Transverse colon (tissue), 4 donors: ENCODE data around the gene MPPED1. TPM values are rescaled to one million over a fixed set of nuclear protein-coding genes. Genes with fewer than 3 reads are reported as not detected.

Source experiments
- DNase-seq: peaks from one replicate; pipeline ENCODE4 v3.0.0-alpha.2; 2019
- H3K27ac ChIP-seq, 4 donors: fragments of 200-600 bp; sonication (generic); 2 replicates each; pipeline ENCODE4 v1.5.1; 2016 to 2018; ENCODE audit warnings: inconsistent platforms in 4 of 4
- H3K27me3 ChIP-seq: fragments of 200-600 bp; sonication (generic); 2 replicates; pipeline ENCODE4 v1.5.1; 2017; ENCODE audit warnings: inconsistent platforms
- H3K36me3 ChIP-seq, 4 donors: fragments of 200-600 bp; sonication (generic); 2 replicates each; pipeline ENCODE4 v1.5.1; 2017 to 2019; ENCODE audit warnings: inconsistent platforms in 4 of 4
- H3K4me1 ChIP-seq, 4 donors: fragments of 200-600 bp; sonication (generic); 2 replicates each; pipeline ENCODE4 v1.5.1; 2017 to 2020; ENCODE audit warnings: inconsistent platforms in 4 of 4
- H3K4me3 ChIP-seq, 4 donors: fragments of 200-600 bp; sonication (generic); 1 replicate in 1 of 4; 2 replicates in 3 of 4; pipeline versions ENCODE4 v1.5.1 to v1.6.1; 2017 to 2019; ENCODE audit warnings: inconsistent platforms in 4 of 4
- H3K9me3 ChIP-seq, 2 donors: fragments of 200-600 bp; sonication (generic); 2 replicates each; pipeline ENCODE4 v1.5.1; 2017 to 2019; ENCODE audit warnings: inconsistent platforms in 2 of 2
- CTCF ChIP-seq, 5 experiments: fragments of 200-600 bp in 3 of 5; fragments of 450-650 bp in 2 of 5; sonication (generic) in 3 of 5; IDR thresholded peaks; 1 replicate in 2 of 5; 2 replicates in 3 of 5; pipeline ENCODE4 v1.5.1; 2016 to 2017; ENCODE audit warnings: antibody characterized with exemption in 5 of 5, inconsistent platforms in 3 of 5, mild to moderate bottlenecking in 2 of 5, moderate library complexity in 1 of 5
- EP300 ChIP-seq: sonication (generic); formaldehyde crosslinking; IDR thresholded peaks from one replicate; pipeline ENCODE4 v1.6.1; 2017; ENCODE audit warnings: antibody characterized with exemption, low read depth
- POLR2A ChIP-seq: fragments of 450-650 bp; IDR thresholded peaks from one replicate; pipeline ENCODE4 v1.6.1; 2016; ENCODE audit warnings: antibody characterized with exemption, mild to moderate bottlenecking, moderate library complexity
- POLR2AphosphoS5 ChIP-seq, 3 donors: sonication (generic); formaldehyde crosslinking; IDR thresholded peaks; one replicate each; pipeline ENCODE4 v1.6.1; 2016; ENCODE audit warnings: antibody characterized with exemption in 3 of 3
- WGBS, 2 donors: methylation state at CpG; one replicate each; pipeline ENCODE4 v1.1.5; 2018; ENCODE audit warnings: low coverage in 1 of 2; 5-methylcytosine and 5-hydroxymethylcytosine counted together
- in situ Hi-C, 4 donors: fragments of 200-750 bp; cut with MboI; loops; one replicate each; pipeline versions ENCODE4 v1.15.0 to v1.15.1; 2017; ENCODE audit warnings: low sequenced_read_pairs in 3 of 4, low pct_ligation_motif_present in 1 of 4, low pct_unique_long_range_greater_than_20kb in 1 of 4
- intact Hi-C: fragments of 100-400 bp; cut with DNase I; formaldehyde crosslinking; loops from one replicate; pipeline ENCODE4 v1.15.1; 2023; ENCODE audit warnings: low total_unique reads
- total RNA-seq, 4 donors: library from RNA; depleted of rRNA; stranded (reverse); fragments of >200 nt; gene quantifications; one replicate each; pipeline ENCODE4 v1.1.0, GENCODE V29; 2016

Gene MPPED1
- total RNA-seq, 4 donors from 2014 or later, result not detected

GRCh38 chr22:43479301-43479950, 67.6 kb downstream of the MPPED1 start:
- 88% methylated on average over 7 of the region's 7 CpGs; no CpG with 5 or more reads in 1 of the 2 donors for WGBS, 2 donors
- no peak for DNase-seq
- intact Hi-C loops (no loop called here), in situ Hi-C loops (no loop called here)
- H3K27me3 ChIP-seq, result no peaks in the 10 kb centered on the region
- H3K4me1 ChIP-seq, result no peaks in the 10 kb centered on the region
- no peak overlapping the region for H3K27ac ChIP-seq
- H3K9me3 ChIP-seq, result no peaks in the 10 kb centered on the region
- H3K4me3 ChIP-seq, result no peak overlapping the region
- H3K36me3 ChIP-seq, result no peaks in the 10 kb centered on the region
- no peak for TF ChIP-seq EP300

- Histone ChIP-seq H3K36me3 (no peaks in the 10 kb centered on the region), H3K4me3 (no peak overlapping the region), H3K27ac (no peak overlapping the region), H3K27me3 (no peaks in the 10 kb centered on the region), H3K4me1 (no peaks in the 10 kb centered on the region), H3K9me3 (no peaks in the 10 kb centered on the region)
- intact Hi-C loops, result loop anchor here (5.0 kb wide), 1 partner anchor 273 kb away; no protein-coding TSS in a partner anchor
- no peak for DNase-seq
- no peak for TF ChIP-seq CTCF (IDR thresholded peaks at IDR 0.05)
- no peak for TF ChIP-seq POLR2A
- no peak for TF ChIP-seq EP300
- no peak for TF ChIP-seq POLR2AphosphoS5 (IDR thresholded peaks at IDR 0.05)
- in situ Hi-C loops, result no loop called here
- WGBS, 2 donors, result 13 to 61% methylated on average over 4 to 7 of the region's 7 CpGs
Observed at GRCh38 chr22:43479962-43480361, 68.1 kb downstream of the MPPED1 start.

GRCh38 chr22:43481568-43482317, 69.9 kb downstream of the MPPED1 start:
- in situ Hi-C loops (no loop called here), intact Hi-C loops (loop anchor here (5.0 kb wide), 1 partner anchor 274 kb away; no protein-coding TSS in a partner anchor)
- H3K36me3 ChIP-seq, result no peaks in the 10 kb centered on the region
- no peaks in the 10 kb centered on the region for H3K9me3 ChIP-seq
- no peaks in the 10 kb centered on the region for H3K4me1 ChIP-seq
- no peak overlapping the region for H3K27ac ChIP-seq
- 47% methylated on average over 6 to 18 of the region's 18 CpGs for WGBS, 2 donors
- DNase-seq, result no peak
- H3K27me3 ChIP-seq, result no peaks in the 10 kb centered on the region
- H3K4me3 ChIP-seq, result no peak overlapping the region
- TF ChIP-seq POLR2A, result no peak
- no peak for TF ChIP-seq CTCF (IDR thresholded peaks at IDR 0.05)
- no peak for TF ChIP-seq EP300
- TF ChIP-seq POLR2AphosphoS5 (IDR thresholded peaks at IDR 0.05), result no peak

GRCh38 chr22:43482318-43482625, 70.5 kb downstream of the MPPED1 start:
- no peak for DNase-seq
- no peaks in the 10 kb centered on the region for H3K36me3 ChIP-seq
- no peak overlapping the region for H3K27ac ChIP-seq
- no peaks in the 10 kb centered on the region for H3K27me3 ChIP-seq
- TF ChIP-seq POLR2AphosphoS5 (IDR thresholded peaks at IDR 0.05), result no peak
- no peak for TF ChIP-seq CTCF (IDR thresholded peaks at IDR 0.05)
- no peak for TF ChIP-seq EP300
- no peak for TF ChIP-seq POLR2A
- in situ Hi-C loops, result no loop called here
- H3K9me3 ChIP-seq, result no peaks in the 10 kb centered on the region
- H3K4me3 ChIP-seq, result no peak overlapping the region
- intact Hi-C loops, result loop anchor here (5.0 kb wide), 1 partner anchor 275 kb away; no protein-coding TSS in a partner anchor
- H3K4me1 ChIP-seq, result no peaks in the 10 kb centered on the region
- 55% methylated on average over 8 of the region's 8 CpGs; no CpG with 5 or more reads in 1 of the 2 donors for WGBS, 2 donors
